Natural killer cell (primary cell): ENCODE data around the gene USF3. TPM values are rescaled to one million over a fixed set of nuclear protein-coding genes. Genes with fewer than 3 reads are reported as not detected.
"Not testable (repeated sequence)": the region's sequence is repeated elsewhere in the genome, so short reads cannot be mapped to it uniquely, and the experiment has no call there.

Source experiments
- ATAC-seq, 3 donors: fragments of 150-1000 bp in 2 of 3; fragments of 200-7000 bp in 1 of 3; cut with Tn5 transposase; 1 replicate in 1 of 3; 2 replicates in 2 of 3; pipeline ENCODE4 v1.10.0; 2021; ENCODE audit warnings: mild to moderate bottlenecking in 2 of 3, moderate library complexity in 2 of 3
- DNase-seq, 2 donors: peaks; one replicate each; pipeline versions ENCODE4 v3.0.0 to v3.0.0-alpha.2; 2013 to 2021; ENCODE audit warnings: mixed read lengths in 1 of 2
- H3K27ac ChIP-seq: one replicate; pipeline ENCODE4 v1.5.1; 2013; ENCODE audit warnings: mild to moderate bottlenecking, low read length
- H3K27me3 ChIP-seq: one replicate; pipeline ENCODE4 v1.6.1; 2013; ENCODE audit warnings: low read length; ENCODE audit not compliant: control insufficient read depth, insufficient read depth
- H3K36me3 ChIP-seq: one replicate; pipeline ENCODE4 v1.6.1; 2013; ENCODE audit warnings: low read length; ENCODE audit not compliant: control insufficient read depth, insufficient read depth
- H3K4me1 ChIP-seq: one replicate; pipeline ENCODE4 v1.6.1; 2013; ENCODE audit warnings: low read length; ENCODE audit not compliant: control insufficient read depth, insufficient read depth
- H3K4me3 ChIP-seq: one replicate; pipeline ENCODE4 v1.5.1; 2013; ENCODE audit warnings: low read length
- H3K9me3 ChIP-seq: one replicate; pipeline ENCODE4 v1.6.1; 2013; ENCODE audit warnings: low read length; ENCODE audit not compliant: control insufficient read depth, insufficient read depth
- H3K27ac Mint-ChIP-seq, 2 donors: one replicate each; pipeline ENCODE4 v1.8.0; 2022; ENCODE audit warnings: mild to moderate bottlenecking in 2 of 2, mixed read lengths in 2 of 2, moderate library complexity in 1 of 2
- H3K27me3 Mint-ChIP-seq, 2 donors: one replicate each; pipeline ENCODE4 v1.8.0; 2022; ENCODE audit warnings: low read depth in 2 of 2, mixed read lengths in 2 of 2
- H3K36me3 Mint-ChIP-seq: one replicate; pipeline ENCODE4 v1.8.0; 2022; ENCODE audit warnings: mixed read lengths
- H3K4me1 Mint-ChIP-seq, 2 donors: one replicate each; pipeline ENCODE4 v1.8.0; 2022; ENCODE audit warnings: mixed read lengths in 2 of 2
- H3K4me3 Mint-ChIP-seq: one replicate; pipeline ENCODE4 v1.8.0; 2022; ENCODE audit warnings: mild to moderate bottlenecking, moderate library complexity, mixed read lengths
- H3K9me3 Mint-ChIP-seq, 2 donors: one replicate each; pipeline ENCODE4 v1.8.0; 2022; ENCODE audit warnings: mixed read lengths in 2 of 2
- WGBS: methylation state at CpG from one replicate; pipeline ENCODE4 v1.1.7; 2013; ENCODE audit warnings: missing lambda C conversion rate; ENCODE audit not compliant: insufficient coverage; 5-methylcytosine and 5-hydroxymethylcytosine counted together
- intact Hi-C: fragments of 100-400 bp; cut with micrococcal nuclease; formaldehyde crosslinking; loops from one replicate; pipeline ENCODE4 v1.14.2; 2022
- total RNA-seq, 4 donors: library from RNA; stranded (reverse); fragments of 120-200 nt in 1 of 4; gene quantifications; one replicate each; pipeline versions ENCODE4 v1.2.3 to v1.2.4, GENCODE V29; 2013 to 2022
- TF ChIP-seq, protein P1 (sequence below): fragments of 200-600 bp; IDR thresholded peaks from one replicate; pipeline ENCODE4 v1.8.0; 2022; ENCODE audit warnings: antibody characterized with exemption

USF3 gene
- total RNA-seq, 3 donors from 2014 or later (not counting 1 experiment from before 2014, with no cell fraction given) = 38.0 to 43.0 (median 41.8) TPM

GRCh38 chr3:113638910-113639309, 57.5 kb downstream of the USF3 start:
- Histone ChIP-seq H3K27ac (no peak overlapping the region), H3K27me3 (no peaks in the 10 kb centered on the region), H3K4me1 (no peaks in the 10 kb centered on the region), H3K9me3 (no peaks in the 10 kb centered on the region), H3K36me3 (no peaks in the 10 kb centered on the region), H3K4me3 (no peak overlapping the region)
- Mint-ChIP-seq H3K27ac (no peak overlapping the region), H3K9me3 (peaks cover 0 to under 1% of the 10 kb centered on the region in 2 donors), H3K4me3 (no peak overlapping the region), H3K36me3 (peaks cover 2% of the 10 kb centered on the region), H3K4me1 (no peaks in the 10 kb centered on the region), H3K27me3 (no peaks in the 10 kb centered on the region)
- ATAC-seq = no peak
- TF ChIP-seq, protein P1, sequence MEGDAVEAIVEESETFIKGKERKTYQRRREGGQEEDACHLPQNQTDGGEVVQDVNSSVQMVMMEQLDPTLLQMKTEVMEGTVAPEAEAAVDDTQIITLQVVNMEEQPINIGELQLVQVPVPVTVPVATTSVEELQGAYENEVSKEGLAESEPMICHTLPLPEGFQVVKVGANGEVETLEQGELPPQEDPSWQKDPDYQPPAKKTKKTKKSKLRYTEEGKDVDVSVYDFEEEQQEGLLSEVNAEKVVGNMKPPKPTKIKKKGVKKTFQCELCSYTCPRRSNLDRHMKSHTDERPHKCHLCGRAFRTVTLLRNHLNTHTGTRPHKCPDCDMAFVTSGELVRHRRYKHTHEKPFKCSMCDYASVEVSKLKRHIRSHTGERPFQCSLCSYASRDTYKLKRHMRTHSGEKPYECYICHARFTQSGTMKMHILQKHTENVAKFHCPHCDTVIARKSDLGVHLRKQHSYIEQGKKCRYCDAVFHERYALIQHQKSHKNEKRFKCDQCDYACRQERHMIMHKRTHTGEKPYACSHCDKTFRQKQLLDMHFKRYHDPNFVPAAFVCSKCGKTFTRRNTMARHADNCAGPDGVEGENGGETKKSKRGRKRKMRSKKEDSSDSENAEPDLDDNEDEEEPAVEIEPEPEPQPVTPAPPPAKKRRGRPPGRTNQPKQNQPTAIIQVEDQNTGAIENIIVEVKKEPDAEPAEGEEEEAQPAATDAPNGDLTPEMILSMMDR = no peak
- intact Hi-C loops = no loop called here
- no peak for DNase-seq
- WGBS = 100% methylated on average over 1 of the region's 3 CpGs

DNA sequence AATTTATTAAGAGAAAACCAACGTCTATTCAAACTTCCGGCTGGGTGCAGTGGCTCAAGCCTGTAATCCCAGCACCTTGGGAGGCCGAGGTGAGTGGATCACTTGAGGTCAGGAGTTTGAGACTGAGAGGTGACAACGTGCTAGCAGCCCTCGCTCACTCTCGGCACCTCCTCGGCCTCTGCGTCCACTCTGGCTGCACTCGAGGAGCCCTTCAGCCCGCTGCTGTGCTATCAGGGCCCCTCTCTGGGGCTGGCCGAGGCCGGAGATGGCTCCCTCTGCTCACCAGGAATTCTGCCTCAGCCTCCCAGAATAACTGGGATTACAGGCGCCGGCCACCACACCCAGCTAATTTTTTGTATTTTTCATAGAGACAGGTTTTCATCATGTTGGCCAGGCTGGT, 58.7 kb downstream of the USF3 start:
- Histone ChIP-seq H3K27ac (no peak overlapping the region), H3K9me3 (no peaks in the 10 kb centered on the region), H3K36me3 (no peaks in the 10 kb centered on the region), H3K4me3 (no peak overlapping the region), H3K4me1 (no peaks in the 10 kb centered on the region), H3K27me3 (no peaks in the 10 kb centered on the region)
- H3K9me3 Mint-ChIP-seq = no peaks in the 10 kb centered on the region
- WGBS = 96% methylated on average over 14 of the region's 14 CpGs
- no peak overlapping the region for H3K27ac Mint-ChIP-seq
- intact Hi-C loops = no loop called here
- H3K36me3 Mint-ChIP-seq = no peaks in the 10 kb centered on the region
- no peak overlapping the region for H3K4me3 Mint-ChIP-seq
- ATAC-seq (no peak), DNase-seq (no peak)
- no peaks in the 10 kb centered on the region for H3K27me3 Mint-ChIP-seq
- TF ChIP-seq, protein P1 = no peak
- H3K4me1 Mint-ChIP-seq = no peaks in the 10 kb centered on the region

GRCh38 chr3:113636034-113636433, 60.4 kb downstream of the USF3 start:
- H3K27ac Mint-ChIP-seq, ATAC-seq, H3K27me3 Mint-ChIP-seq, H3K4me1 ChIP-seq, H3K27ac ChIP-seq, H3K4me3 Mint-ChIP-seq, intact Hi-C loops, H3K36me3 Mint-ChIP-seq, DNase-seq, H3K9me3 ChIP-seq, H3K9me3 Mint-ChIP-seq, H3K4me3 ChIP-seq, H3K4me1 Mint-ChIP-seq, H3K27me3 ChIP-seq, H3K36me3 ChIP-seq: not testable (repeated sequence)
- WGBS = 92% methylated on average over 6 of the region's 7 CpGs

DNA sequence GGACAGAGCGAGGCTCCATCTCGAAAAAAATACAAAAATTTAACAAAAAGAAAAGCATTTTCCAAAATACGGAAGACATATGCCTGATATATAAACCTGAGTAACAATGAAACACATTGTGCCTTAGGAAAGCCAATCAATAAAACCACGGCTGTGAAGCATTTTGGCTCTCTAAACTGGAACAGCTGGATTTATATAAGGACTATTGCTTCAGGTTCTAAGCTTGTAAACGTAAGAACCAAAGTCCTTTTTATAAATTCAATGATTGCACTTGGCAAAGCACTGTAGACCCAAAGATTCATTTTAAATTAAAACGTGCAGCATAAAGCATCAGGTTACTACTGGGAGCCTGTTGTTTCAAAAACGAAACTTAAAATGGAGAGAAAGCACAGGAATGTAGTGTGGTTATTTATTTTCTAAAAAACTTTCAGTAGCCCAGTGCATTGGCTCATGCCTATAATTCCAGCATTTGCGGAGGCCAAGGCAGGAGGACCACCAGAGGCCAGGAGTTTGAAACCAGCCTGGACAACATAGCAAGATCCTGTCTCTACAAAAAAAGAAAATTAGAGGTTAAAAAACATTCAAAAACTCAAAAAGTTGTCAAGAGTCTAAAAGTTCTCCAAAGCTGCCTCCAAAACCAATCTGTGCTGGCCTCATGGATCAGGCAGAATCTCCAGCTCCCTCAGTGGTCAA, 61.5 kb downstream of the USF3 start:
- H3K36me3 Mint-ChIP-seq = peaks cover 5% of the 10 kb centered on the region
- no peak overlapping the region for H3K4me3 Mint-ChIP-seq
- TF ChIP-seq, protein P1 = no peak
- no peaks in the 10 kb centered on the region for H3K9me3 ChIP-seq
- 97% methylated on average over 8 of the region's 8 CpGs for WGBS
- H3K4me1 Mint-ChIP-seq = peaks cover 0 to 4% of the 10 kb centered on the region in 2 donors
- no peaks in the 10 kb centered on the region for H3K27me3 Mint-ChIP-seq
- H3K36me3 ChIP-seq = peaks cover 3% of the 10 kb centered on the region
- H3K4me3 ChIP-seq = no peak overlapping the region
- no peak overlapping the region for H3K27ac Mint-ChIP-seq
- intact Hi-C loops = no loop called here
- no peaks in the 10 kb centered on the region for H3K4me1 ChIP-seq
- H3K27me3 ChIP-seq = no peaks in the 10 kb centered on the region
- DNase-seq (no peak), ATAC-seq (no peak)
- no peaks in the 10 kb centered on the region for H3K9me3 Mint-ChIP-seq
- no peak overlapping the region for H3K27ac ChIP-seq
